HG03342 (cell line): ENCODE measurements around the gene CD93.

Source experiments
- ATAC-seq: cut with Tn5 transposase; IDR thresholded peaks from one replicate; pipeline ENCODE4 v1.9.1; 2021; ENCODE audit warnings: mild to moderate bottlenecking, moderate library complexity; ENCODE audit not compliant: unreplicated experiment

CD93 gene

GRCh38 chr20:23120936-23121750 lies 35.0 kb upstream of the CD93 start:
- ATAC-seq = no peak

- ATAC-seq = no peak
Measured at GRCh38 chr20:23120261-23120660, 34.1 kb upstream of the CD93 start.

- no peak for ATAC-seq
Measured at GRCh38 chr20:23119456-23120216, 33.5 kb upstream of the CD93 start.

GRCh38 chr20:23118766-23119165 lies 32.6 kb upstream of the CD93 start:
- ATAC-seq = no peak

- no peak for ATAC-seq
Measured at GRCh38 chr20:23118144-23118543, 32.0 kb upstream of the CD93 start.

GRCh38 chr20:23117738-23118137 lies 31.6 kb upstream of the CD93 start:
- no peak for ATAC-seq

- no peak for ATAC-seq
Measured at GRCh38 chr20:23116311-23117089, 30.4 kb upstream of the CD93 start.

GRCh38 chr20:23115822-23116221 lies 29.7 kb upstream of the CD93 start:
- ATAC-seq = no peak

GRCh38 chr20:23114448-23115082 lies 28.4 kb upstream of the CD93 start:
- ATAC-seq = no peak

GRCh38 chr20:23114018-23114417 lies 27.9 kb upstream of the CD93 start:
- no peak for ATAC-seq

- ATAC-seq = no peak
Measured at GRCh38 chr20:23112595-23112994, 26.5 kb upstream of the CD93 start.

- no peak for ATAC-seq
Measured at GRCh38 chr20:23111944-23112342, 25.8 kb upstream of the CD93 start.

GRCh38 chr20:23111307-23111943 lies 25.3 kb upstream of the CD93 start:
- no peak for ATAC-seq

- no peak for ATAC-seq
Measured at GRCh38 chr20:23108871-23109270, 22.7 kb upstream of the CD93 start.

- no peak for ATAC-seq
Measured at GRCh38 chr20:23107466-23107865, 21.3 kb upstream of the CD93 start.

GRCh38 chr20:23106271-23106851 lies 20.2 kb upstream of the CD93 start:
- ATAC-seq = no peak

- no peak for ATAC-seq
Measured at GRCh38 chr20:23105193-23105592, 19.1 kb upstream of the CD93 start.

- no peak for ATAC-seq
Measured at GRCh38 chr20:23103284-23104018, 17.3 kb upstream of the CD93 start.

- no peak for ATAC-seq
Measured at GRCh38 chr20:23101696-23102406, 15.7 kb upstream of the CD93 start.
